ENCODE results near the gene JPH4.
A peak's percentile ranks its signal among the peaks of the same experiment; 100 is the strongest.

DNA sequence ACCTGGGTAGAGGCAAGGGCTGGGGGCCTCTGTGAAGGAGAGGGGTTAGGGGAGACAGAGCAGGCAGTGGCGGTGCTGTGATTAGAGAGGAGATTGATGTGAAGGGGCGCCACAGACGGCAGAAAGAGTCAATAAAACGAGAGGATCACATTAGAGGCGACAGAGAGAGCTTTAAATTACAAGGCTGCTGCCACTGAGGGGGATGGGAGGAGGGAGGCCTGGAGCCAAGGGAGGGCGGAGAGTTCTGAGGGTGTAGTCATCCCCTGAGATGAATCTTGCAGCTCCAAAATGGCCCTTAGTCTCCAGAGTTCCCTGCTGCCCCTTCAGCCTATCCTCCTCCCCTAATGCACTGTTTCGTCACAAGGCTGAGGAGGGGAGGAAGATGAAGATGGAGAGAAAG is 39.8 kb downstream of the JPH4 start:
- TF ChIP-seq, protein P1, sequence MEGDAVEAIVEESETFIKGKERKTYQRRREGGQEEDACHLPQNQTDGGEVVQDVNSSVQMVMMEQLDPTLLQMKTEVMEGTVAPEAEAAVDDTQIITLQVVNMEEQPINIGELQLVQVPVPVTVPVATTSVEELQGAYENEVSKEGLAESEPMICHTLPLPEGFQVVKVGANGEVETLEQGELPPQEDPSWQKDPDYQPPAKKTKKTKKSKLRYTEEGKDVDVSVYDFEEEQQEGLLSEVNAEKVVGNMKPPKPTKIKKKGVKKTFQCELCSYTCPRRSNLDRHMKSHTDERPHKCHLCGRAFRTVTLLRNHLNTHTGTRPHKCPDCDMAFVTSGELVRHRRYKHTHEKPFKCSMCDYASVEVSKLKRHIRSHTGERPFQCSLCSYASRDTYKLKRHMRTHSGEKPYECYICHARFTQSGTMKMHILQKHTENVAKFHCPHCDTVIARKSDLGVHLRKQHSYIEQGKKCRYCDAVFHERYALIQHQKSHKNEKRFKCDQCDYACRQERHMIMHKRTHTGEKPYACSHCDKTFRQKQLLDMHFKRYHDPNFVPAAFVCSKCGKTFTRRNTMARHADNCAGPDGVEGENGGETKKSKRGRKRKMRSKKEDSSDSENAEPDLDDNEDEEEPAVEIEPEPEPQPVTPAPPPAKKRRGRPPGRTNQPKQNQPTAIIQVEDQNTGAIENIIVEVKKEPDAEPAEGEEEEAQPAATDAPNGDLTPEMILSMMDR (IDR thresholded peaks at IDR 0.05) = no peak
- TF ChIP-seq, protein P2, sequence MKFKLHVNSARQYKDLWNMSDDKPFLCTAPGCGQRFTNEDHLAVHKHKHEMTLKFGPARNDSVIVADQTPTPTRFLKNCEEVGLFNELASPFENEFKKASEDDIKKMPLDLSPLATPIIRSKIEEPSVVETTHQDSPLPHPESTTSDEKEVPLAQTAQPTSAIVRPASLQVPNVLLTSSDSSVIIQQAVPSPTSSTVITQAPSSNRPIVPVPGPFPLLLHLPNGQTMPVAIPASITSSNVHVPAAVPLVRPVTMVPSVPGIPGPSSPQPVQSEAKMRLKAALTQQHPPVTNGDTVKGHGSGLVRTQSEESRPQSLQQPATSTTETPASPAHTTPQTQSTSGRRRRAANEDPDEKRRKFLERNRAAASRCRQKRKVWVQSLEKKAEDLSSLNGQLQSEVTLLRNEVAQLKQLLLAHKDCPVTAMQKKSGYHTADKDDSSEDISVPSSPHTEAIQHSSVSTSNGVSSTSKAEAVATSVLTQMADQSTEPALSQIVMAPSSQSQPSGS (CRISPR knock-in tag; IDR thresholded peaks at IDR 0.05; ENCODE audit: borderline replicate concordance, low read depth) = no peak
- TF ChIP-seq SMAD4 (CRISPR knock-in tag; IDR thresholded peaks at IDR 0.05) (no peak), GABPB1 (CRISPR knock-in tag; IDR thresholded peaks at IDR 0.05) (no peak)
- TF ChIP-seq, protein P3, sequence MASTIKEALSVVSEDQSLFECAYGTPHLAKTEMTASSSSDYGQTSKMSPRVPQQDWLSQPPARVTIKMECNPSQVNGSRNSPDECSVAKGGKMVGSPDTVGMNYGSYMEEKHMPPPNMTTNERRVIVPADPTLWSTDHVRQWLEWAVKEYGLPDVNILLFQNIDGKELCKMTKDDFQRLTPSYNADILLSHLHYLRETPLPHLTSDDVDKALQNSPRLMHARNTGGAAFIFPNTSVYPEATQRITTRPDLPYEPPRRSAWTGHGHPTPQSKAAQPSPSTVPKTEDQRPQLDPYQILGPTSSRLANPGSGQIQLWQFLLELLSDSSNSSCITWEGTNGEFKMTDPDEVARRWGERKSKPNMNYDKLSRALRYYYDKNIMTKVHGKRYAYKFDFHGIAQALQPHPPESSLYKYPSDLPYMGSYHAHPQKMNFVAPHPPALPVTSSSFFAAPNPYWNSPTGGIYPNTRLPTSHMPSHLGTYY (CRISPR knock-in tag; IDR thresholded peaks at IDR 0.05) = 0 out of 2 replicates have a peak, but pooled peaks have one; percentile 65
- TF ChIP-seq, protein P4, sequence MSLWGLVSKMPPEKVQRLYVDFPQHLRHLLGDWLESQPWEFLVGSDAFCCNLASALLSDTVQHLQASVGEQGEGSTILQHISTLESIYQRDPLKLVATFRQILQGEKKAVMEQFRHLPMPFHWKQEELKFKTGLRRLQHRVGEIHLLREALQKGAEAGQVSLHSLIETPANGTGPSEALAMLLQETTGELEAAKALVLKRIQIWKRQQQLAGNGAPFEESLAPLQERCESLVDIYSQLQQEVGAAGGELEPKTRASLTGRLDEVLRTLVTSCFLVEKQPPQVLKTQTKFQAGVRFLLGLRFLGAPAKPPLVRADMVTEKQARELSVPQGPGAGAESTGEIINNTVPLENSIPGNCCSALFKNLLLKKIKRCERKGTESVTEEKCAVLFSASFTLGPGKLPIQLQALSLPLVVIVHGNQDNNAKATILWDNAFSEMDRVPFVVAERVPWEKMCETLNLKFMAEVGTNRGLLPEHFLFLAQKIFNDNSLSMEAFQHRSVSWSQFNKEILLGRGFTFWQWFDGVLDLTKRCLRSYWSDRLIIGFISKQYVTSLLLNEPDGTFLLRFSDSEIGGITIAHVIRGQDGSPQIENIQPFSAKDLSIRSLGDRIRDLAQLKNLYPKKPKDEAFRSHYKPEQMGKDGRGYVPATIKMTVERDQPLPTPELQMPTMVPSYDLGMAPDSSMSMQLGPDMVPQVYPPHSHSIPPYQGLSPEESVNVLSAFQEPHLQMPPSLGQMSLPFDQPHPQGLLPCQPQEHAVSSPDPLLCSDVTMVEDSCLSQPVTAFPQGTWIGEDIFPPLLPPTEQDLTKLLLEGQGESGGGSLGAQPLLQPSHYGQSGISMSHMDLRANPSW (CRISPR knock-in tag; conservative IDR thresholded peaks at IDR 0.05; ENCODE audit: low read depth) = no peak

All from WTC11 (cell line).